WTC11 (cell line): ENCODE results near the gene UCK2. TPM values are rescaled to one million over a fixed set of nuclear protein-coding genes. Genes with fewer than 3 reads are reported as not detected.

Source experiments
- ATAC-seq: fragments of 200-7000 bp; cut with Tn5 transposase; 2 replicates; pipeline ENCODE4 v1.10.0; 2021; ENCODE audit warnings: mild to moderate bottlenecking, moderate library complexity
- CTCF ChIA-PET: fragments of 300-600 bp; sonication (Branson Sonifier 250); formaldehyde crosslinking; loops from one replicate; lab custom pipeline; 2021; ENCODE audit warnings: antibody characterized with exemption; lab: Charles Lee
- POLR2A ChIA-PET: fragments of 350-600 bp; sonication (Branson Sonifier 250); formaldehyde crosslinking; loops from one replicate; lab custom pipeline; 2021; ENCODE audit warnings: antibody characterized with exemption; lab: Charles Lee
- DNase-seq: peaks from one replicate; pipeline ENCODE4 v3.0.0; 2021; ENCODE audit warnings: low spot score
- H3K27ac Mint-ChIP-seq: 2 replicates; pipeline ENCODE4 v1.8.0; 2021; ENCODE audit warnings: mixed read lengths
- H3K27me3 Mint-ChIP-seq: 2 replicates; pipeline ENCODE4 v1.8.0; 2021; ENCODE audit warnings: low read depth, mild to moderate bottlenecking, moderate library complexity, mixed read lengths
- H3K36me3 Mint-ChIP-seq: 2 replicates; pipeline ENCODE4 v1.8.0; 2021; ENCODE audit warnings: mixed read lengths
- H3K4me1 Mint-ChIP-seq: 2 replicates; pipeline ENCODE4 v1.8.0; 2022; ENCODE audit warnings: mixed read lengths
- H3K4me3 Mint-ChIP-seq: 2 replicates; pipeline ENCODE4 v1.8.0; 2021; ENCODE audit warnings: mild to moderate bottlenecking, moderate library complexity, mixed read lengths
- H3K9me3 Mint-ChIP-seq: 2 replicates; pipeline ENCODE4 v1.8.0; 2021; ENCODE audit warnings: mixed read lengths
- ATF1 ChIP-seq: sonication (generic); formaldehyde crosslinking; IDR thresholded peaks from 2 replicates; pipeline ENCODE4 v1.8.1; 2023; ENCODE audit warnings: mild to moderate bottlenecking, moderate library complexity, missing genetic modification reagents
- CBFB ChIP-seq: sonication (generic); formaldehyde crosslinking; IDR thresholded peaks from 2 replicates; pipeline ENCODE4 v1.8.1; 2022; ENCODE audit warnings: mild to moderate bottlenecking, low read depth, missing genetic modification reagents
- EMX1 ChIP-seq: fragments of 250-450 bp; sonication (Bioruptor Pico); IDR thresholded peaks from 2 replicates; pipeline ENCODE4 v1.8.0; 2021; ENCODE audit warnings: mild to moderate bottlenecking
- ESRRA ChIP-seq: sonication (generic); formaldehyde crosslinking; IDR thresholded peaks from 2 replicates; pipeline ENCODE4 v1.8.1; 2022; ENCODE audit warnings: mild to moderate bottlenecking, missing genetic modification reagents, borderline replicate concordance
- ETV6 ChIP-seq: sonication (generic); formaldehyde crosslinking; IDR thresholded peaks from 2 replicates; pipeline ENCODE4 v1.8.1; 2022; ENCODE audit warnings: mild to moderate bottlenecking, missing genetic modification reagents
- FOXP1 ChIP-seq: sonication (generic); formaldehyde crosslinking; IDR thresholded peaks from 2 replicates; pipeline ENCODE4 v1.8.0; 2022; ENCODE audit warnings: missing genetic modification reagents, mild to moderate bottlenecking, moderate library complexity, borderline replicate concordance
- GABPB1 ChIP-seq: sonication (generic); formaldehyde crosslinking; IDR thresholded peaks from 2 replicates; pipeline ENCODE4 v1.8.1; 2023; ENCODE audit warnings: mild to moderate bottlenecking, missing genetic modification reagents
- GRHL2 ChIP-seq: fragments of 250-450 bp; sonication (Bioruptor Pico); IDR thresholded peaks from 2 replicates; pipeline ENCODE4 v1.8.0; 2022; ENCODE audit warnings: mild to moderate bottlenecking, moderate library complexity; ENCODE audit not compliant: insufficient replicate concordance, severe bottlenecking
- IRF1 ChIP-seq: sonication (generic); formaldehyde crosslinking; IDR thresholded peaks from 2 replicates; pipeline ENCODE4 v1.8.0; 2023; ENCODE audit warnings: missing genetic modification reagents
- IRF2 ChIP-seq: sonication (generic); formaldehyde crosslinking; IDR thresholded peaks from 2 replicates; pipeline ENCODE4 v1.8.0; 2022; ENCODE audit warnings: low read depth, missing genetic modification reagents, borderline replicate concordance
- MLX ChIP-seq: sonication (generic); formaldehyde crosslinking; IDR thresholded peaks from 2 replicates; pipeline ENCODE4 v1.8.1; 2023; ENCODE audit warnings: mild to moderate bottlenecking, missing genetic modification reagents, moderate library complexity
- MYBL2 ChIP-seq: sonication (generic); formaldehyde crosslinking; IDR thresholded peaks from 2 replicates; pipeline ENCODE4 v1.8.1; 2023; ENCODE audit warnings: mild to moderate bottlenecking, moderate library complexity, missing genetic modification reagents
- NFE2L1 ChIP-seq: sonication (generic); formaldehyde crosslinking; IDR thresholded peaks from 2 replicates; pipeline ENCODE4 v1.8.1; 2023; ENCODE audit warnings: missing genetic modification reagents
- NR1H2 ChIP-seq: sonication (generic); formaldehyde crosslinking; IDR thresholded peaks from 2 replicates; pipeline ENCODE4 v1.9.0; 2021; ENCODE audit warnings: mild to moderate bottlenecking, moderate library complexity, missing genetic modification reagents
- NR2C2 ChIP-seq: sonication (generic); formaldehyde crosslinking; IDR thresholded peaks from 2 replicates; pipeline ENCODE4 v1.8.0; 2022; ENCODE audit warnings: mild to moderate bottlenecking, missing genetic modification reagents
- OVOL2 ChIP-seq: fragments of 250-450 bp; sonication (Bioruptor Pico); IDR thresholded peaks from 2 replicates; pipeline ENCODE4 v1.9.0; 2021; ENCODE audit warnings: mild to moderate bottlenecking, borderline replicate concordance
- PRRX2 ChIP-seq: fragments of 250-450 bp; sonication (Bioruptor Pico); IDR thresholded peaks from 2 replicates; pipeline ENCODE4 v1.8.0; 2021; ENCODE audit warnings: mild to moderate bottlenecking
- SOX15 ChIP-seq: fragments of 250-450 bp; sonication (Bioruptor Pico); IDR thresholded peaks from 2 replicates; pipeline ENCODE4 v1.9.0; 2021; ENCODE audit warnings: mild to moderate bottlenecking
- TCF7 ChIP-seq: sonication (generic); formaldehyde crosslinking; IDR thresholded peaks from 2 replicates; pipeline ENCODE4 v1.8.0; 2022; ENCODE audit warnings: mild to moderate bottlenecking, low read depth, missing genetic modification reagents, moderate library complexity
- ZNF121 ChIP-seq: sonication (generic); formaldehyde crosslinking; IDR thresholded peaks from 2 replicates; pipeline ENCODE4 v1.8.0; 2023; ENCODE audit warnings: missing genetic modification reagents
- ZNF232 ChIP-seq: sonication (generic); formaldehyde crosslinking; IDR thresholded peaks from 2 replicates; pipeline ENCODE4 v1.8.0; 2022; ENCODE audit warnings: mild to moderate bottlenecking, missing genetic modification reagents
- ZNF317 ChIP-seq: sonication (generic); formaldehyde crosslinking; IDR thresholded peaks from 2 replicates; pipeline ENCODE4 v1.8.1; 2023; ENCODE audit warnings: low read depth, mild to moderate bottlenecking, moderate library complexity, missing genetic modification reagents, borderline replicate concordance
- ZNF423 ChIP-seq: fragments of 250-450 bp; sonication (Bioruptor Pico); IDR thresholded peaks from 2 replicates; pipeline ENCODE4 v2.1.2; 2022; ENCODE audit warnings: mild to moderate bottlenecking, moderate library complexity
- ZNF512 ChIP-seq: sonication (generic); formaldehyde crosslinking; IDR thresholded peaks from 2 replicates; pipeline ENCODE4 v1.8.1; 2022; ENCODE audit warnings: missing genetic modification reagents, borderline replicate concordance
- total RNA-seq: library from RNA; stranded (reverse); gene quantifications from 3 replicates; pipeline ENCODE4 v1.2.3, GENCODE V29; 2021
- TF ChIP-seq, protein P1 (sequence below): sonication (generic); formaldehyde crosslinking; IDR thresholded peaks from 2 replicates; pipeline ENCODE4 v1.8.0; 2022; ENCODE audit warnings: mild to moderate bottlenecking, missing genetic modification reagents

Gene UCK2
- total RNA-seq, 1 experiment from 2014 or later = 85.7 TPM

DNA sequence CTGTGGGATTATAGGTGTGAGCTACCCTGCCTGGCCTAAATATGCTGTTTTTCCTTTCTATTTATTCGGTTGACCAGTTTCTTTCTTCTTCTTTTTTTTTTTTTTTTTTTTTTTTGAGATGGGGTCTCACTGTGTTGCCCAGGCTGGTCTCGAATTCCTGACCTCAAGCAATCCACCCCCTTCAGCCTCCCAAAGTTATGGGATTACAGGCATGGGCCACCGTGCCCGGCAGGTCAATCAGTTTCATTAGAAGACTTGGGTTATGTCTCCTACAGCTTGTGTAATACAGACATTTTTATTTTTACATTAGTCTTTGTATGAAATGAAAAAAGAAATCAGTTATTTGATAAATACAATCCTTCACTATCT is 61.1 kb downstream of the UCK2 start:
- Mint-ChIP-seq H3K27me3 (no peaks in the 10 kb centered on the region), H3K4me1 (peaks cover 28% of the 10 kb centered on the region), H3K4me3 (no peak overlapping the region), H3K9me3 (peaks cover 7% of the 10 kb centered on the region), H3K27ac (no peak overlapping the region), H3K36me3 (peaks cover 38% of the 10 kb centered on the region)
- no peak for TF ChIP-seq FOXP1
- TF ChIP-seq ZNF121 = peak; percentile 36; the same call in 1 of the 2 replicates
- TF ChIP-seq IRF1 (CRISPR knock-in tag) = no peak
- no peak for TF ChIP-seq NR2C2 (CRISPR knock-in tag)
- TF ChIP-seq IRF2 = no peak
- no peak for TF ChIP-seq ATF1 (CRISPR knock-in tag)
- TF ChIP-seq EMX1 (CRISPR knock-in tag) = no peak
- CTCF ChIA-PET = no interaction called here
- DNase-seq (no peak), ATAC-seq (no peak)
- POLR2A ChIA-PET = no interaction called here

DNA sequence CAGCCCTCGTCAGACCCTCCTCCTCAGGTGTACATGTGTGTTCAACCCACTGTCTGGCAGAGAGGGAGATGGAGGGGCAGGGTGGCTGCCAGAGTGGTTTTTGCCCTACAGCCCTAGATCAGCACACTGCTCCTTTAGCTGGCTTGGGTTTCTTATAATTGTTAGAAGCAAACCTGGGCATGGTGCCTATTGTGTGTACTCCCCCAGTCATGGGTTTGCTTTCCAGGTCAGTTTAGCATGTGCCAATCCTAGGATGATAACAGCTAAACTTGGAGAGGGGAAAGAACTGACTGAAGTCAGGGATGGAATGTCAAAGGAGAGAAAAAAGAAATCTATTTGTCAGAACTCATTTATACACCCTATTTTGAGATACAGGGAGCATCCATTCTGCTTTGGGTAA is 63.3 kb downstream of the UCK2 start:
- Mint-ChIP-seq H3K27ac (no peak overlapping the region), H3K27me3 (no peaks in the 10 kb centered on the region), H3K4me3 (no peak overlapping the region), H3K4me1 (peaks cover 14% of the 10 kb centered on the region), H3K9me3 (peaks cover 7% of the 10 kb centered on the region), H3K36me3 (peaks cover 54% of the 10 kb centered on the region)
- ChIA-PET POLR2A (no interaction called here), CTCF (no interaction called here)
- TF ChIP-seq PRRX2 (CRISPR knock-in tag) (no peak), GABPB1 (no peak), MLX (CRISPR knock-in tag) (no peak), ZNF423 (CRISPR knock-in tag) (no peak), NFE2L1 (CRISPR knock-in tag) (no peak), CBFB (no peak), ZNF317 (CRISPR knock-in tag) (no peak), SOX15 (no peak), OVOL2 (CRISPR knock-in tag) (no peak), ZNF512 (CRISPR knock-in tag) (no peak), ESRRA (CRISPR knock-in tag) (no peak), MYBL2 (CRISPR knock-in tag) (no peak), GRHL2 (CRISPR knock-in tag) (no peak), ETV6 (no peak), ZNF232 (no peak), NR1H2 (CRISPR knock-in tag) (no peak), TCF7 (CRISPR knock-in tag) (no peak)
- TF ChIP-seq, protein P1, sequence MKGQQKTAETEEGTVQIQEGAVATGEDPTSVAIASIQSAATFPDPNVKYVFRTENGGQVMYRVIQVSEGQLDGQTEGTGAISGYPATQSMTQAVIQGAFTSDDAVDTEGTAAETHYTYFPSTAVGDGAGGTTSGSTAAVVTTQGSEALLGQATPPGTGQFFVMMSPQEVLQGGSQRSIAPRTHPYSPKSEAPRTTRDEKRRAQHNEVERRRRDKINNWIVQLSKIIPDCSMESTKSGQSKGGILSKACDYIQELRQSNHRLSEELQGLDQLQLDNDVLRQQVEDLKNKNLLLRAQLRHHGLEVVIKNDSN (CRISPR knock-in tag) = no peak
- DNase-seq (no peak), ATAC-seq (no peak)
